Naive thymus-derived CD8-positive, alpha-beta T cell (primary cell): Measurements from ENCODE around the gene INKA2. TPM values are rescaled to one million over a fixed set of nuclear protein-coding genes. Genes with fewer than 3 reads are reported as not detected.

ENCODE experiments used
- ATAC-seq, 2 donors: fragments of 150-1000 bp; cut with Tn5 transposase in 1 of 2; sonication (Bioruptor Pico), chemical (Tn5 transposase) in 1 of 2; 1 replicate in 1 of 2; 2 replicates in 1 of 2; pipeline ENCODE4 v1.10.0; 2021; ENCODE audit warnings: mild to moderate bottlenecking in 2 of 2, moderate library complexity in 2 of 2
- POLR2A ChIA-PET: fragments of 350-600 bp; sonication (Branson Sonifier 250); formaldehyde crosslinking; loops from one replicate; lab custom pipeline; 2021; ENCODE audit warnings: antibody characterized with exemption; lab: Charles Lee
- DNase-seq, 10 donors: peaks; one replicate each; pipeline versions ENCODE4 v3.0.0 to v3.0.0-alpha.2; 2020 to 2022
- H3K27ac Mint-ChIP-seq, 10 donors: one replicate each; pipeline ENCODE4 v1.8.0; 2020 to 2022; ENCODE audit warnings: mild to moderate bottlenecking in 10 of 10, mixed read lengths in 10 of 10, moderate library complexity in 4 of 10, inconsistent platforms in 1 of 10
- H3K27me3 Mint-ChIP-seq, 5 donors: one replicate each; pipeline ENCODE4 v1.8.0; 2021 to 2022; ENCODE audit warnings: mixed read lengths in 5 of 5
- H3K36me3 Mint-ChIP-seq, 3 donors: one replicate each; pipeline ENCODE4 v1.8.0; 2020 to 2022; ENCODE audit warnings: mixed read lengths in 3 of 3, mild to moderate bottlenecking in 2 of 3, inconsistent platforms in 1 of 3
- H3K4me1 Mint-ChIP-seq, 4 donors: one replicate each; pipeline ENCODE4 v1.8.0; 2021 to 2022; ENCODE audit warnings: mixed read lengths in 4 of 4
- H3K4me3 Mint-ChIP-seq, 10 donors: one replicate each; pipeline ENCODE4 v1.8.0; 2020 to 2022; ENCODE audit warnings: mild to moderate bottlenecking in 10 of 10, mixed read lengths in 10 of 10, moderate library complexity in 6 of 10, inconsistent platforms in 1 of 10
- H3K9me3 Mint-ChIP-seq, 9 donors: one replicate each; pipeline ENCODE4 v1.8.0; 2020 to 2022; ENCODE audit warnings: mixed read lengths in 9 of 9, mild to moderate bottlenecking in 3 of 9, inconsistent platforms in 1 of 9, moderate library complexity in 1 of 9
- polyA plus RNA-seq, 3 donors: library from polyadenylated mRNA; unstranded; fragments of 300-500 nt; fragmentation: Illumina TruSeq; gene quantifications; one replicate each; pipeline ENCODE4 v1.2.3, GENCODE V29; 2021
- total RNA-seq, 8 experiments: library from RNA in 2 of 8; stranded (reverse) in 2 of 8; gene quantifications; one replicate each; pipeline ENCODE4 v1.2.3 and lab custom pipeline; 2021 to 2026

Gene INKA2
- total and polyA plus RNA-seq, 5 experiments from 2014 or later, result 0.70 to 0.77 TPM; not detected in 3

DNA sequence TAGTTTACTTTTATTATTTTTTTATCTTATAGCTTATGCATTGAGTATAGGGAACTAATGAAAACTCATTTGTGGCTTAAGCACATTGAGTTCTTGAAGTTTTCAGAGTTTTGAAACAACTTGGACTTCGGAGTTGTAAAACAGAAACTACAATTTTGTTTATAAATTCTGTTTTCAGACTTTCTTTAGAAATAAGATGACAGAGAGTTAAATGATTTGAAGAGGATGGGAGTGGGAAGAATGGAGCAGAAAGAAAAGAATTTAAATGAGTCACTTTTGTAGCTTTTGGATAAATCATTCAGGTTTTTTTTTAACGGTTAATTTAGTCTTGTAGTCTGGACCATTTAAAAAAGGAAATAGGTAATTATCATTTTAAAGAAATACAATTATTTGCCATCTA, 32.3 kb downstream of the INKA2 start:
- POLR2A ChIA-PET, result no interaction called here
- DNase-seq (no peak), ATAC-seq (no peak)
- H3K9me3 Mint-ChIP-seq, result no peaks in the 10 kb centered on the region
- peak overlapping the region in 5 of 10 donors; percentile 41 to 69 (median 46) for H3K27ac Mint-ChIP-seq
- no peak overlapping the region for H3K4me3 Mint-ChIP-seq
- H3K36me3 Mint-ChIP-seq, result peaks cover 0 to 93% (median 12%) of the 10 kb centered on the region in 3 donors
- no peaks in the 10 kb centered on the region for H3K27me3 Mint-ChIP-seq
- H3K4me1 Mint-ChIP-seq, result peaks cover 0 to 4% (median under 1%) of the 10 kb centered on the region in 4 donors

DNA sequence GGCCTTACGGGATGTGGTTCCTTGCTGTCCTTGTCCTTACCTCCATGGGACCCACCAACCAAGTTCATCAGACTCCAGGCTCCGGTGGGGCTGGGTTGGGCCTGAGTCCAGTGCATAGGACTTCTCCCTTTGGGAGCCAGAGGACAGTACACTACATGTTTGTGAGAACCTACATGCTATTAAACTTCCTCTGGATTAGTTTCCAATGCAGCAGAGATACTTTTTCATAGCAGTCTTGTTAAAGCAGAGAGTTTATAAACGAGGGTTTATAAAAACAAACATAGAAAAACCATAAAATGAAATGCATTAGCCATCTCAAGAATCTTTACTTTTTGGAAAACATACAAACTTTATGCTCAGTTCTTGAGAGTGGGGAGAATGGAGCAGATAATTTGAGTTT, 33.4 kb downstream of the INKA2 start:
- H3K4me3 Mint-ChIP-seq, result no peak overlapping the region
- peak overlapping the region in 9 of 10 donors; percentile 1 to 82 (median 63) for H3K27ac Mint-ChIP-seq
- POLR2A ChIA-PET, result no interaction called here
- no peaks in the 10 kb centered on the region for H3K27me3 Mint-ChIP-seq
- DNase-seq (no peak), ATAC-seq (no peak)
- no peaks in the 10 kb centered on the region for H3K9me3 Mint-ChIP-seq
- peaks cover 0 to 93% (median 12%) of the 10 kb centered on the region in 3 donors for H3K36me3 Mint-ChIP-seq
- peaks cover 2 to 8% (median 3%) of the 10 kb centered on the region in 4 donors for H3K4me1 Mint-ChIP-seq

GRCh38 chr1:111704776-111705175, 34.4 kb downstream of the INKA2 start:
- H3K9me3 Mint-ChIP-seq, result no peaks in the 10 kb centered on the region
- peaks cover 0 to 93% (median 12%) of the 10 kb centered on the region in 3 donors for H3K36me3 Mint-ChIP-seq
- H3K4me3 Mint-ChIP-seq, result no peak overlapping the region
- no peaks in the 10 kb centered on the region for H3K27me3 Mint-ChIP-seq
- peak overlapping the region in 1 of 10 donors; percentile 25 for H3K27ac Mint-ChIP-seq
- POLR2A ChIA-PET, result interaction anchor here (1.5 kb wide), 1 partner anchor 10 kb away, joined by 4 read pairs; no protein-coding TSS in a partner anchor
- peaks cover 2 to 12% (median 5%) of the 10 kb centered on the region in 4 donors for H3K4me1 Mint-ChIP-seq
- no peak for ATAC-seq
- DNase-seq, result no peak

DNA sequence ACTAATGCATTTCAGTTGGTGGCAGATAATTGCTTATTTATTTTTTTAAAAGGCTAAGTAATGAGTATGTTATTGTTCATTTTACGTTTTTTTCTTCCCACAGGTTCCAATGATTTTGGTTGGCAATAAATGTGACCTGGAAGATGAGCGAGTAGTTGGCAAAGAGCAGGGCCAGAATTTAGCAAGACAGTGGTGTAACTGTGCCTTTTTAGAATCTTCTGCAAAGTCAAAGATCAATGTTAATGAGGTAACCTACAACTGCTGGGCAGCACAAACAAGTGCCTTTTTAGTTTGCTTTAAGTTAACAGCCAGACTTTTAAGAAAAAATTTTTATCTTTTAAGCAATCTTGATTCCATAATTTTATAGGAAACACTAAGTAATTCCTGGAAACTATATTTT, 35.0 kb downstream of the INKA2 start:
- POLR2A ChIA-PET, result interaction anchor here (0.7 to 1.5 kb wide), 2 partner anchors 11 to 39 kb away, joined by 4 to 5 read pairs; no protein-coding TSS in a partner anchor
- Mint-ChIP-seq H3K4me1 (peaks cover 3 to 12% (median 5%) of the 10 kb centered on the region in 4 donors), H3K36me3 (peaks cover 0 to 93% (median 14%) of the 10 kb centered on the region in 3 donors), H3K27ac (no peak overlapping the region), H3K27me3 (no peaks in the 10 kb centered on the region), H3K4me3 (no peak overlapping the region), H3K9me3 (no peaks in the 10 kb centered on the region)
- DNase-seq (no peak), ATAC-seq (no peak)

DNA sequence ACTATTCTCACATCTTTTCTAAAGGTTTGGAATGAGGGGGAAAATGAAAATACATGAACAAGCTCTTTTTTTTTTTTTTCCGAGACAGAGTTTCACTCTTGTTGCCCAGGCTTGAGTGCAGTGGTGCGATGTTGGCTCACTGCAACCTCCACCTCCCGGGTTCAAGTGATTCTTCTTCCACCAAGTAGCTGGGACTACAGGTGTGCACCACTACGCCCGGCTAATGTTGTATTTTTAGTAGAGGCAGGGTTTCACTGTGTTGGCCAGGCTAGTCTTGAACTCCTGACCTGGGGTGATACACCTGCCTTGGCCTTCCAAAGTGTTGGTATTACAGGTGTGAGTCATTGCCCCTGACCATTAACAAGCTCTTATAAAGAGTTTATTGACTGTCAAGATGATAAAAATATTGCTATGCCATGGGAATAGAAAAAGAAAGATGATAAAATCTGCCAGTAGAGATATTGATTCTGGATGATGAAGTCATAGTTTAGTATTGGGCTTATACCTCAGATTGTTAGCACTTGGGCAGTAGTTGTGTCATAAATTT, 36.6 kb downstream of the INKA2 start:
- DNase-seq, result no peak
- Mint-ChIP-seq H3K4me3 (no peak overlapping the region), H3K4me1 (peaks cover 2 to 12% (median 8%) of the 10 kb centered on the region in 4 donors), H3K36me3 (peaks cover 0 to 91% (median 14%) of the 10 kb centered on the region in 3 donors), H3K27me3 (no peaks in the 10 kb centered on the region), H3K9me3 (no peaks in the 10 kb centered on the region), H3K27ac (peak overlapping the region in 5 of 10 donors; percentile 11 to 76 (median 43))
- ATAC-seq, result no peak
- POLR2A ChIA-PET, result interaction anchor here (0.6 to 0.7 kb wide), 3 partner anchors 71 to 786 kb away, joined by 3 to 4 read pairs (median 3); no protein-coding TSS in a partner anchor

- H3K4me3 Mint-ChIP-seq, result no peak overlapping the region
- peaks cover 14 to 28% (median 17%) of the 10 kb centered on the region in 4 donors for H3K4me1 Mint-ChIP-seq
- POLR2A ChIA-PET, result no interaction called here
- no peaks in the 10 kb centered on the region for H3K27me3 Mint-ChIP-seq
- peak overlapping the region in 3 of 10 donors; percentile 41 to 85 (median 77) for H3K27ac Mint-ChIP-seq
- ATAC-seq (no peak), DNase-seq (no peak)
- peaks cover 0 to 88% (median 15%) of the 10 kb centered on the region in 3 donors for H3K36me3 Mint-ChIP-seq
- H3K9me3 Mint-ChIP-seq, result no peaks in the 10 kb centered on the region
Measured at GRCh38 chr1:111699268-111699667, 39.9 kb downstream of the INKA2 start.

GRCh38 chr1:111696330-111696729, 42.9 kb downstream of the INKA2 start:
- Mint-ChIP-seq H3K4me3 (no peak overlapping the region), H3K36me3 (peaks cover 4 to 91% (median 19%) of the 10 kb centered on the region in 3 donors), H3K9me3 (no peaks in the 10 kb centered on the region), H3K27ac (peak overlapping the region in 8 of 10 donors; percentile 45 to 80 (median 64)), H3K4me1 (peaks cover 27 to 51% (median 36%) of the 10 kb centered on the region in 4 donors), H3K27me3 (no peaks in the 10 kb centered on the region)
- no peak for DNase-seq
- ATAC-seq, result no peak
- POLR2A ChIA-PET, result no interaction called here

DNA sequence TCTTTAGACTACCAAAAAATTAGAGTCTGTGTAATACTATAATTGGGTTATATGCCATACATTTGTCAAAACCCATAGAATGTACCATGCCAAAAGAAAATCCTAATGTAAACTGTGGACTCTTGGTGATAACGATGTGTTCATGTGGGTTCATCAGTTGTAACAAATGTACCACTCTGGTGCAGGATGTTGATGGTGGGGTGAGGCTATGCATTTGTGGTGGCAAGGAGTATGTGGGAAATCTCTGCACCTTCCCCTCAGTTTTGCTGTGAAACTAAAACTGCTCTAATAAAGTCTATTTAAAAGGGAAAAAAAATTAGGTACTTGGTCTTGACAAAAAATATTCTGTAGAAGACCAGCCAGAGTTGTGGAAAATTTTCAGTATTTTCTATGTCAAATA, 43.4 kb downstream of the INKA2 start:
- Mint-ChIP-seq H3K36me3 (peaks cover 4 to 90% (median 21%) of the 10 kb centered on the region in 3 donors), H3K27me3 (no peaks in the 10 kb centered on the region), H3K9me3 (no peaks in the 10 kb centered on the region), H3K4me1 (peaks cover 25 to 56% (median 35%) of the 10 kb centered on the region in 4 donors), H3K27ac (peak overlapping the region in 8 of 10 donors; percentile 11 to 77 (median 69)), H3K4me3 (peak overlapping the region in 1 of 10 donors; percentile 8)
- ATAC-seq (peak in 1 of 2 donors; percentile 35), DNase-seq (no peak)
- POLR2A ChIA-PET, result no interaction called here

- peaks cover 4 to 69% (median 26%) of the 10 kb centered on the region in 3 donors for H3K36me3 Mint-ChIP-seq
- ATAC-seq (no peak), DNase-seq (no peak)
- no peak overlapping the region for H3K4me3 Mint-ChIP-seq
- peaks cover 28 to 81% (median 53%) of the 10 kb centered on the region in 4 donors for H3K4me1 Mint-ChIP-seq
- peak overlapping the region in 9 of 10 donors; percentile 3 to 79 (median 47) for H3K27ac Mint-ChIP-seq
- POLR2A ChIA-PET, result interaction anchor here (1.2 kb wide), 1 partner anchor 184 kb away, joined by 3 read pairs; no protein-coding TSS in a partner anchor
- no peaks in the 10 kb centered on the region for H3K27me3 Mint-ChIP-seq
- H3K9me3 Mint-ChIP-seq, result no peaks in the 10 kb centered on the region
Measured at GRCh38 chr1:111691886-111692285, 47.3 kb downstream of the INKA2 start.

DNA sequence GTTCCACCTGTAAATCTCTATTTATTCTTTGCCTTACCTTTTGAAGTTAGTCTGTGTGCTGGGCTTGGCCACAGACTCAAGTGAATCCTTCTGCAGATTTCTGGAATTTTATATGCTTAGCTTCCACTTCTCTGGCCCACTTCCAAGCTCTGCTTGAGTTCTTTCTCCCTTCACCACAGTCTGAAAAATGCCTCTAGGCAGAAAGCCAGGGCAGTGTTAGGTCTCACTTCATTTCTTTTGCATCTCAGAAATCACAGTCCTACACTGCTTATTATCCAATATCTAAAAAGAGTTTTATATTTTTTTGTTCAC, 48.9 kb downstream of the INKA2 start:
- peaks cover 4 to 57% (median 28%) of the 10 kb centered on the region in 3 donors for H3K36me3 Mint-ChIP-seq
- H3K4me3 Mint-ChIP-seq, result peak overlapping the region in 3 of 10 donors; percentile 8 to 53 (median 26)
- peaks cover 0 to 4% (median 2%) of the 10 kb centered on the region in 9 donors for H3K9me3 Mint-ChIP-seq
- POLR2A ChIA-PET, result no interaction called here
- ATAC-seq (no peak), DNase-seq (no peak)
- peak overlapping the region; percentile 4 to 91 (median 64) for H3K27ac Mint-ChIP-seq
- peaks cover 31 to 76% (median 58%) of the 10 kb centered on the region in 4 donors for H3K4me1 Mint-ChIP-seq
- H3K27me3 Mint-ChIP-seq, result no peaks in the 10 kb centered on the region

Other genes with a start within 250 kb of the INKA2 start
- under 1 TPM in 1 of 2 experiments, not detected in 1; 0.62 TPM for gene ADORA3, start 235.8 kb downstream of the INKA2 start, total RNA-seq
- not detected for gene ADORA3, start 235.8 kb downstream of the INKA2 start, polyA plus RNA-seq
- not detected for gene TMIGD3, start 235.8 kb downstream of the INKA2 start, total RNA-seq
- not detected for gene TMIGD3, start 235.8 kb downstream of the INKA2 start, polyA plus RNA-seq
- gene RAP1A, start 119.6 kb downstream of the INKA2 start, total RNA-seq, result 100 to 1,000 TPM; 124 to 130 TPM
- 10 to 100 TPM; 43.4 to 53.9 (median 50.0) TPM for gene RAP1A, start 119.6 kb downstream of the INKA2 start, polyA plus RNA-seq
- gene DDX20, start 16.5 kb upstream of the INKA2 start, total RNA-seq, result 10 to 100 TPM; 18.9 to 24.2 TPM
- gene DDX20, start 16.5 kb upstream of the INKA2 start, polyA plus RNA-seq, result 10 to 100 TPM in 2 of 3 donors, 1 to 10 TPM in 1; 8.0 to 12.7 (median 10.0) TPM